Heart left ventricle (tissue), 13 donors: ENCODE data around the gene PRSS21.

Source experiments
- CTCF ChIP-seq, 12 donors: fragments of 200-600 bp; sonication (generic) in 4 of 12; IDR thresholded peaks; one replicate each; pipeline versions ENCODE4 v1.5.0 to v1.8.0; 2018 to 2022; ENCODE audit warnings: antibody characterized with exemption in 12 of 12, mild to moderate bottlenecking in 5 of 12
- POLR2A ChIP-seq, 2 donors: fragments of 450-650 bp; IDR thresholded peaks; one replicate each; pipeline ENCODE4 v1.6.1; 2017; ENCODE audit warnings: antibody characterized with exemption in 2 of 2, mild to moderate bottlenecking in 2 of 2, moderate library complexity in 2 of 2
- donor health status: ischemic (EF 13 %, LVEDD 7.1; RV severe dilation, severe dysfunction).
- donor health status: DM: no; HTN: yes; CAD: no.
- donor health status: DM: no; HTN: no; CAD: no.
- donor health status: ischemic (EF 25% LVEDD 6.9; RV normal size, moderate dysfunction).
- donor health status: ischemic (EF 25% LVEDD 5.7; RV mildly dilated, moderate dysfunction).
- donor health status: ischemic (EF 35%, LVEDD 5.7; RV mildly dilated, moderate dysfunction).
- donor health status: nonischemic (EF 11% LVEDD 7.7; RV severe dilation, severe dysfunction).
- donor health status: DM: yes; HTN: yes; CAD: no.
- donor health status: PGD.
- donor health status: ischemic (EF 29% LVEDD 5.4; RV normal size, mild dysfunction).
- donor health status: nonischemic (EF 23%, LVEDD 6.1; RV moderate dilation, normal function).

DNA sequence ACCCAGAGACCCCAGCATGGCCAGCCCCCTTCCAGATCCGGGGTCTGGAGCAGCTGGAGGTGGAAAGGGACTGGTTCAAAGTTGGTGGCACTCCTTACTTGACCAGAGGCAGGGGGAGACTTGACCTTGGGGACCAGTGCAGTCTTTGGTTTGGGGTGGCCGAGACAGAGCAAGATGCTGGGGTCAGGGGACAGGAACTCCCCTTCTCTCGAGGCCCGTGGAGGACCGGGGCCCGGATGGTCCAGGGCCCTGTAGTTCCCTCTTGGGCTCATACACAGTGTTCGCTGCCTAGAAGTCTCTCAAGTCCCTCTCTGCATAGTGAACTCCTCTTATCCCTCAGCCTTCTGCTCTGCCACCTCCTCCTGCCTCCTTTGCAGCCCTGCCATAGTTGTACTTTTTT lies 29.1 kb upstream of the PRSS21 start:
- no peak for TF ChIP-seq CTCF (IDR thresholded peaks at IDR 0.05)
- no peak for TF ChIP-seq POLR2A (IDR thresholded peaks at IDR 0.05)
